Lung (tissue), 4 donors: ENCODE results near the gene AREG. TPM values are rescaled to one million over a fixed set of nuclear protein-coding genes. Genes with fewer than 3 reads are reported as not detected.

Experiments
- polyA plus RNA-seq, 2 donors: library from polyadenylated mRNA; stranded (reverse); fragments of 200-250 nt; gene quantifications; one replicate each; pipeline ENCODE4 v1.2.1, GENCODE V29; 2013
- total RNA-seq, 2 donors: library from RNA; depleted of rRNA in 1 of 2; stranded (reverse); fragments of >200 nt in 1 of 2; gene quantifications; one replicate each; pipeline ENCODE4 v1.2.1, GENCODE V29; 2014 to 2021
- donor health status: Bipolar disorder and iron deficiency.
- donor health status: healthy.
- donor health status: DM: yes; HTN: yes; CAD: no.

AREG gene
- total and polyA plus RNA-seq, 4 donors, result 3.3 to 44.0 (median 13.6) TPM

Other genes starting within 250 kb of the AREG start
- 1 to 10 TPM in 1 of 2 donors, under 1 TPM in 1; 0.98 to 2.3 TPM for gene EPGN, start 136.7 kb upstream of the AREG start, total RNA-seq
- gene EPGN, start 136.7 kb upstream of the AREG start, polyA plus RNA-seq, result 1 to 10 TPM in 1 of 2 donors, under 1 TPM in 1; 0.79 to 3.0 TPM
- under 1 TPM; 0.31 to 0.37 TPM for gene EREG, start 80.0 kb upstream of the AREG start, total RNA-seq
- gene EREG, start 80.0 kb upstream of the AREG start, polyA plus RNA-seq, result 1 to 10 TPM in 1 of 2 donors, under 1 TPM in 1; 0.14 to 4.0 TPM